Measurements from ENCODE around the gene PLXNB2.

Gene PLXNB2

DNA sequence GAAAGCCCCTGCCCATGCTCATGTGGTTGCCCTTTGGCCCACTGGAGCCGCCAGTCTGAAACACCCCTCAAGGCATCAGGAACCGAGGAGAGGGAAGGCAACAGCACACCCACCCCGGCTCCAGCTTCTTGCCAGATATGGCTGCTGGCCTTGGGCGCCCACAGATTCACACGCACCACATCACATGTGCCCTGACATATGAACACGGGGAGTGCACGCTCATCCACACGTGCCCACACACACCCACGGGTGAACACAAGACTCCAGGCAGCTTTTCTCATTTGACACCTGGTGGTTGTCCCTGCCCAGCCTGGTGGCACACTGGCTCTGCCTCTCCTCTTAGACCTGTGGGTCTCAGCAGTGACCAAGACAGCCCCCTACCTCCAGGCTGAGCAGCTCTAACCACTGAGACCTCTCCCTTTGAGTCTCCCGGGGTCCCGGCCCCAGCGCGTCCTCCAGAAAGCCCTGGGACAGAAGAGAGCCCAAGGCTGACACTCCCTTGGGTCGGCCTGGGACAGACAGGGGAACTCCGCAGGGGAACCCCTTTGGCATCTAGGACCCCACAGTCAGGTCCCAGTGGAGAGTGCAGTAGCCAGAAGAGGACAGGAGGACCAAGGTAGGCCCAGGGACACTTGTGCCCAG is 43.2 kb downstream of the PLXNB2 start:
- Histone ChIP-seq H3K27ac (ENCODE audit: low read length) (no peak overlapping the region), H3K9me3 (ENCODE audit: insufficient read depth, low read length, severe bottlenecking) (no peaks in the 10 kb centered on the region), H4K20me1 (ENCODE audit: insufficient read depth, low read length) (peaks cover 17% of the 10 kb centered on the region), H3K79me2 (ENCODE audit: insufficient read depth, low read length) (no peaks in the 10 kb centered on the region), H3K4me3 (ENCODE audit: low read depth in 1 of 2, low read length in 2 of 2) (no peak overlapping the region), H3K9ac (ENCODE audit: low read depth, low read length) (no peak overlapping the region), H3K27me3 (ENCODE audit: insufficient read depth, low read length, poor library complexity) (no peaks in the 10 kb centered on the region), H3K4me2 (ENCODE audit: insufficient read depth, low read length) (no peak overlapping the region), H3K4me1 (ENCODE audit: insufficient read depth, low read length) (peaks cover 4% of the 10 kb centered on the region), H3K36me3 (ENCODE audit: insufficient read depth, low read length) (no peaks in the 10 kb centered on the region), H2AFZ (ENCODE audit: low read depth, low read length) (no peak overlapping the region)
- TF ChIP-seq EZH2 (IDR thresholded peaks at IDR 0.05; ENCODE audit: borderline replicate concordance, low read depth, low read length, severe bottlenecking) (no peak), CTCF (IDR thresholded peaks at IDR 0.05; ENCODE audit: borderline replicate concordance, extremely low read depth, low read length, poor library complexity, severe bottlenecking) (no peak)
- ATAC-seq (ENCODE audit: insufficient read depth, low read depth) (no peak), DNase-seq (no peak)

GRCh38 chr22:50262973-50263617 is 44.4 kb downstream of the PLXNB2 start:
- no peaks in the 10 kb centered on the region for H3K9me3 ChIP-seq (ENCODE audit: insufficient read depth, low read length, severe bottlenecking)
- no peak overlapping the region for H3K4me2 ChIP-seq (ENCODE audit: insufficient read depth, low read length)
- H3K4me3 ChIP-seq (ENCODE audit: low read depth in 1 of 2, low read length in 2 of 2), result no peak overlapping the region
- peaks cover 17% of the 10 kb centered on the region for H4K20me1 ChIP-seq (ENCODE audit: insufficient read depth, low read length)
- no peaks in the 10 kb centered on the region for H3K36me3 ChIP-seq (ENCODE audit: insufficient read depth, low read length)
- H3K27ac ChIP-seq (ENCODE audit: low read length), result no peak overlapping the region
- no peaks in the 10 kb centered on the region for H3K4me1 ChIP-seq (ENCODE audit: insufficient read depth, low read length)
- no peak for TF ChIP-seq EZH2 (IDR thresholded peaks at IDR 0.05; ENCODE audit: borderline replicate concordance, low read depth, low read length, severe bottlenecking)
- no peak for TF ChIP-seq CTCF (IDR thresholded peaks at IDR 0.05; ENCODE audit: borderline replicate concordance, extremely low read depth, low read length, poor library complexity, severe bottlenecking)
- no peaks in the 10 kb centered on the region for H3K27me3 ChIP-seq (ENCODE audit: insufficient read depth, low read length, poor library complexity)
- DNase-seq, result no peak
- no peaks in the 10 kb centered on the region for H3K79me2 ChIP-seq (ENCODE audit: insufficient read depth, low read length)
- H2AFZ ChIP-seq (ENCODE audit: low read depth, low read length), result no peak overlapping the region
- no peak overlapping the region for H3K9ac ChIP-seq (ENCODE audit: low read depth, low read length)
- ATAC-seq (ENCODE audit: insufficient read depth, low read depth), result no peak

GRCh38 chr22:50262460-50262911 is 45.0 kb downstream of the PLXNB2 start:
- Histone ChIP-seq H3K79me2 (ENCODE audit: insufficient read depth, low read length) (no peaks in the 10 kb centered on the region), H3K9ac (ENCODE audit: low read depth, low read length) (no peak overlapping the region), H4K20me1 (ENCODE audit: insufficient read depth, low read length) (peaks cover 17% of the 10 kb centered on the region), H3K4me2 (ENCODE audit: insufficient read depth, low read length) (no peak overlapping the region), H3K36me3 (ENCODE audit: insufficient read depth, low read length) (no peaks in the 10 kb centered on the region), H3K9me3 (ENCODE audit: insufficient read depth, low read length, severe bottlenecking) (no peaks in the 10 kb centered on the region), H3K27ac (ENCODE audit: low read length) (no peak overlapping the region), H3K4me3 (ENCODE audit: low read depth in 1 of 2, low read length in 2 of 2) (no peak overlapping the region), H3K27me3 (ENCODE audit: insufficient read depth, low read length, poor library complexity) (no peaks in the 10 kb centered on the region), H2AFZ (ENCODE audit: low read depth, low read length) (no peak overlapping the region), H3K4me1 (ENCODE audit: insufficient read depth, low read length) (no peaks in the 10 kb centered on the region)
- ATAC-seq (ENCODE audit: insufficient read depth, low read depth) (no peak), DNase-seq (no peak)
- TF ChIP-seq EZH2 (IDR thresholded peaks at IDR 0.05; ENCODE audit: borderline replicate concordance, low read depth, low read length, severe bottlenecking) (no peak), CTCF (IDR thresholded peaks at IDR 0.05; ENCODE audit: borderline replicate concordance, extremely low read depth, low read length, poor library complexity, severe bottlenecking) (no peak)

Measured in DND-41 (cell line).